Prostate gland (tissue), 2 donors: Measurements from ENCODE around the gene PLEKHH2.

Experiments used
- POLR2A ChIP-seq: fragments of 450-650 bp; IDR thresholded peaks from one replicate; pipeline ENCODE4 v1.6.1; 2016; ENCODE audit warnings: antibody characterized with exemption, mild to moderate bottlenecking
- POLR2AphosphoS5 ChIP-seq: sonication (generic); formaldehyde crosslinking; IDR thresholded peaks from one replicate; pipeline ENCODE4 v1.6.1; 2017; ENCODE audit warnings: antibody characterized with exemption
- TF ChIP-seq, protein P1 (sequence below), 4 experiments: fragments of 200-600 bp in 2 of 4; fragments of 450-650 bp in 2 of 4; sonication (generic) in 2 of 4; IDR thresholded peaks; 1 replicate in 3 of 4; 2 replicates in 1 of 4; pipeline ENCODE4 v1.5.1; 2016 to 2019; ENCODE audit warnings: antibody characterized with exemption in 4 of 4, mild to moderate bottlenecking in 2 of 4, moderate library complexity in 2 of 4

- TF ChIP-seq POLR2A (no peak), POLR2AphosphoS5 (no peak)
- TF ChIP-seq, protein P1, sequence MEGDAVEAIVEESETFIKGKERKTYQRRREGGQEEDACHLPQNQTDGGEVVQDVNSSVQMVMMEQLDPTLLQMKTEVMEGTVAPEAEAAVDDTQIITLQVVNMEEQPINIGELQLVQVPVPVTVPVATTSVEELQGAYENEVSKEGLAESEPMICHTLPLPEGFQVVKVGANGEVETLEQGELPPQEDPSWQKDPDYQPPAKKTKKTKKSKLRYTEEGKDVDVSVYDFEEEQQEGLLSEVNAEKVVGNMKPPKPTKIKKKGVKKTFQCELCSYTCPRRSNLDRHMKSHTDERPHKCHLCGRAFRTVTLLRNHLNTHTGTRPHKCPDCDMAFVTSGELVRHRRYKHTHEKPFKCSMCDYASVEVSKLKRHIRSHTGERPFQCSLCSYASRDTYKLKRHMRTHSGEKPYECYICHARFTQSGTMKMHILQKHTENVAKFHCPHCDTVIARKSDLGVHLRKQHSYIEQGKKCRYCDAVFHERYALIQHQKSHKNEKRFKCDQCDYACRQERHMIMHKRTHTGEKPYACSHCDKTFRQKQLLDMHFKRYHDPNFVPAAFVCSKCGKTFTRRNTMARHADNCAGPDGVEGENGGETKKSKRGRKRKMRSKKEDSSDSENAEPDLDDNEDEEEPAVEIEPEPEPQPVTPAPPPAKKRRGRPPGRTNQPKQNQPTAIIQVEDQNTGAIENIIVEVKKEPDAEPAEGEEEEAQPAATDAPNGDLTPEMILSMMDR (IDR thresholded peaks at IDR 0.05) = no peak
Observed at GRCh38 chr2:43692428-43692994, 55.5 kb downstream of the PLEKHH2 start.
